Nephron (organoid): ENCODE measurements around the gene PLXNB1.
"Not testable (repeated sequence)": the region's sequence is repeated elsewhere in the genome, so short reads cannot be mapped to it uniquely, and the experiment has no call there.

ENCODE experiments used
- H3K27ac Mint-ChIP-seq, 3 experiments: 2 replicates each; pipeline ENCODE4 v1.8.0; 2020; ENCODE audit warnings: mixed read lengths in 3 of 3, mild to moderate bottlenecking in 2 of 3, moderate library complexity in 1 of 3
- H3K27me3 Mint-ChIP-seq: 2 replicates; pipeline ENCODE4 v1.8.0; 2021; ENCODE audit warnings: low read depth, mild to moderate bottlenecking, moderate library complexity, mixed read lengths
- H3K36me3 Mint-ChIP-seq: 2 replicates; pipeline ENCODE4 v1.8.0; 2020; ENCODE audit warnings: low read depth, mixed read lengths
- H3K4me1 Mint-ChIP-seq: 2 replicates; pipeline ENCODE4 v1.8.0; 2020; ENCODE audit warnings: mixed read lengths
- H3K4me3 Mint-ChIP-seq, 3 experiments: 2 replicates each; pipeline ENCODE4 v1.8.0; 2020; ENCODE audit warnings: mild to moderate bottlenecking in 3 of 3, mixed read lengths in 3 of 3, moderate library complexity in 2 of 3
- H3K9me3 Mint-ChIP-seq: 2 replicates; pipeline ENCODE4 v1.8.0; 2020; ENCODE audit warnings: mixed read lengths
- TF ChIP-seq, protein P1 (sequence below), 3 experiments: fragments of 200-600 bp; sonication (generic); IDR thresholded peaks; one replicate each; pipeline ENCODE4 v1.5.0; 2021; ENCODE audit warnings: antibody characterized with exemption in 3 of 3; ENCODE audit not compliant: unreplicated experiment in 3 of 3

The PLXNB1 gene

DNA sequence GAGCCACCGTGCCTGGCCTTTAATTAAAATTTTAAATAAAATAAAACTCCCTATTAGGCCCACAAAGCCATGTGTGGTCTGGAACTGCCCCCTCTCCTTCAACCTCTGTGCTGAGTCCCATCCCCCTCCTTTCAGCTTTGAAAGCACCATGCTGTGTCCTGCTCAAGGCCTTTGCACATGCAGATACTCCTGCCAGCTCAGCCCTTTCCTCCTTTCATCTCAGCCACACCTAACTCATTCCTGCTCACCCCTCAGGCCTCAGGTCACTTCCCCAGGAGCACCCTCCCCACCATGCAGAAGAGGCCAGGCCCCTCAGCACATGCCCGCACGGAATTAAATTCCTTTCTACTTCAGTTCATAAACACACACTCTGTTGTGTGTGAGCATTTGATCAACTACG lies 44.7 kb upstream of the PLXNB1 start:
- Mint-ChIP-seq H3K36me3 (no peaks in the 10 kb centered on the region), H3K4me1 (peaks cover 24% of the 10 kb centered on the region), H3K27ac (peak overlapping the region; percentile 61 to 89 (median 82)), H3K9me3 (no peaks in the 10 kb centered on the region), H3K4me3 (peak overlapping the region; percentile 54 to 70 (median 57)), H3K27me3 (no peaks in the 10 kb centered on the region)
- TF ChIP-seq, protein P1, sequence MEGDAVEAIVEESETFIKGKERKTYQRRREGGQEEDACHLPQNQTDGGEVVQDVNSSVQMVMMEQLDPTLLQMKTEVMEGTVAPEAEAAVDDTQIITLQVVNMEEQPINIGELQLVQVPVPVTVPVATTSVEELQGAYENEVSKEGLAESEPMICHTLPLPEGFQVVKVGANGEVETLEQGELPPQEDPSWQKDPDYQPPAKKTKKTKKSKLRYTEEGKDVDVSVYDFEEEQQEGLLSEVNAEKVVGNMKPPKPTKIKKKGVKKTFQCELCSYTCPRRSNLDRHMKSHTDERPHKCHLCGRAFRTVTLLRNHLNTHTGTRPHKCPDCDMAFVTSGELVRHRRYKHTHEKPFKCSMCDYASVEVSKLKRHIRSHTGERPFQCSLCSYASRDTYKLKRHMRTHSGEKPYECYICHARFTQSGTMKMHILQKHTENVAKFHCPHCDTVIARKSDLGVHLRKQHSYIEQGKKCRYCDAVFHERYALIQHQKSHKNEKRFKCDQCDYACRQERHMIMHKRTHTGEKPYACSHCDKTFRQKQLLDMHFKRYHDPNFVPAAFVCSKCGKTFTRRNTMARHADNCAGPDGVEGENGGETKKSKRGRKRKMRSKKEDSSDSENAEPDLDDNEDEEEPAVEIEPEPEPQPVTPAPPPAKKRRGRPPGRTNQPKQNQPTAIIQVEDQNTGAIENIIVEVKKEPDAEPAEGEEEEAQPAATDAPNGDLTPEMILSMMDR (IDR thresholded peaks at IDR 0.05; ENCODE audit: unreplicated experiment in 3 of 3): no peak

DNA sequence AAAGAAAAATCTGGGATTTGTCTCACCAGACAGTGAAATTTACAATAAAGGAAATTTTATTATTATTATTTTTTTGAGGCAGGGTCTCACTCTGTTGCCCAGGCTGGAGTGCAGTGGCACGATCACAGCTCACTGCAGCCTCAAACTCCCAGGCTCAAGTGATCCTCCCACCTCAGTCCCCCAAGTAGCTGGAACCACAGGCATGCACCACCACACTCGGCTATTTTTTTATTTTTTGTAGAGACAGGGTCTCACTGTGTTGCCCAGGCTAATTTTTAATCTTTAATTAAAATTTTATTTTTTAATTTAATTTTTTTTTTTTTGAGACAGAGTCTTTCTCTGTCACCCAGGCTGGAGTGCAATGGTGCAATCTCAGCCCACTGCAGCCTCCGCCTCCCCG lies 44.1 kb upstream of the PLXNB1 start:
- not testable (repeated sequence) for H3K27me3 Mint-ChIP-seq, H3K9me3 Mint-ChIP-seq, H3K4me3 Mint-ChIP-seq, H3K36me3 Mint-ChIP-seq
- Mint-ChIP-seq H3K4me1 (peaks cover 26% of the 10 kb centered on the region), H3K27ac (peak overlapping the region in 1 of 3 experiments; percentile 99)

- Mint-ChIP-seq H3K9me3 (no peaks in the 10 kb centered on the region), H3K4me1 (peaks cover 26% of the 10 kb centered on the region), H3K36me3 (no peaks in the 10 kb centered on the region), H3K4me3 (peak overlapping the region; percentile 95 to 96 (median 95)), H3K27ac (peak overlapping the region; percentile 97 to 99 (median 98)), H3K27me3 (no peaks in the 10 kb centered on the region)
- TF ChIP-seq, protein P1 (IDR thresholded peaks at IDR 0.05; ENCODE audit: unreplicated experiment in 3 of 3): no peak
Observed at GRCh38 chr3:48473617-48473952, 43.7 kb upstream of the PLXNB1 start.

- Mint-ChIP-seq H3K9me3 (no peaks in the 10 kb centered on the region), H3K4me3 (peak overlapping the region; percentile 95 to 96 (median 95)), H3K36me3 (peaks cover under 1% of the 10 kb centered on the region), H3K27me3 (no peaks in the 10 kb centered on the region), H3K4me1 (peaks cover 27% of the 10 kb centered on the region), H3K27ac (peak overlapping the region; percentile 97 to 99 (median 98))
- TF ChIP-seq, protein P1 (IDR thresholded peaks at IDR 0.05; ENCODE audit: unreplicated experiment in 3 of 3): peak in 2 of 3 experiments; percentile 21 to 51
Observed at GRCh38 chr3:48472923-48473616, 43.2 kb upstream of the PLXNB1 start.

GRCh38 chr3:48472673-48472922 lies 42.7 kb upstream of the PLXNB1 start:
- H3K36me3 Mint-ChIP-seq: peaks cover 3% of the 10 kb centered on the region
- H3K27me3 Mint-ChIP-seq: no peaks in the 10 kb centered on the region
- H3K9me3 Mint-ChIP-seq: no peaks in the 10 kb centered on the region

DNA sequence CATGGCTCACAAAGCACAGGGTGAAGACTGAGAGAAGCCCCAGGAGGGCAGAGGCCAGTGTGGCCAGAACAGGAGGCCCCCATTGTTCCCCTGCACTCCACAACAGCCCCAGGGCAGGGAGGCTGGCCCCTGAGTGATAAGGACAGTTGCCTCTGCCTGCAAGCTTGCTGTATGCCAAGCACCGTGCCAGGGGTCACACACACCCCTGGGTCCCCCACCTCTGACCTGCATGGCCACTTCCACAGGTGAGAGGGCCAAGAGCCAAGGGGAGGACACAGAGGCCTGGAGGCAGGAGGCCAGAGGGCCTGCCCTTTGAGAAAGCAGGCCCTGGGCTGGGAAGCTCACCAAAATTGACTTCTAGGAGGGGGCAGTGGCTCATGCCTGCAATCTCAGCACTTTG lies 40.4 kb upstream of the PLXNB1 start:
- H3K4me3 Mint-ChIP-seq: peak overlapping the region; percentile 34 to 74 (median 59)
- H3K9me3 Mint-ChIP-seq: no peaks in the 10 kb centered on the region
- peaks cover 38% of the 10 kb centered on the region for H3K4me1 Mint-ChIP-seq
- TF ChIP-seq, protein P1 (IDR thresholded peaks at IDR 0.05; ENCODE audit: unreplicated experiment in 3 of 3): no peak
- peak overlapping the region; percentile 10 to 61 (median 30) for H3K27ac Mint-ChIP-seq
- no peaks in the 10 kb centered on the region for H3K27me3 Mint-ChIP-seq
- H3K36me3 Mint-ChIP-seq: peaks cover 3% of the 10 kb centered on the region

More at GRCh38 chr3:48472673-48472922, 42.7 kb upstream of the PLXNB1 start:
- H3K27ac Mint-ChIP-seq: peak overlapping the region; percentile 97 to 99 (median 98)
- peaks cover 32% of the 10 kb centered on the region for H3K4me1 Mint-ChIP-seq
- TF ChIP-seq, protein P1 (IDR thresholded peaks at IDR 0.05; ENCODE audit: unreplicated experiment in 3 of 3): no peak
- peak overlapping the region; percentile 95 to 96 (median 95) for H3K4me3 Mint-ChIP-seq
